GM12891 (cell line): ENCODE measurements around the gene ELK4.

Experiments used
- POLR2A ChIP-seq: IDR thresholded peaks from 2 replicates; pipeline ENCODE4 v1.6.1; 2011; ENCODE audit warnings: low read depth, low read length, control low read depth
- SPI1 ChIP-seq: IDR thresholded peaks from 2 replicates; pipeline ENCODE4 v1.6.1; 2011; ENCODE audit warnings: low read depth, low read length, control low read depth

- TF ChIP-seq POLR2A: no peak
- no peak for TF ChIP-seq SPI1
Observed at GRCh38 chr1:205613854-205614412, 17.9 kb downstream of the ELK4 start.
